NCI-H1436 treated with DMSO at 0.1 percent for 48 hours (cell line): ENCODE data around the gene CHST13.

Experiments
- DNase-seq: peaks from one replicate; lab custom pipeline; 2025; lab: John Stamatoyannopoulos, UW

The CHST13 gene, protein sequence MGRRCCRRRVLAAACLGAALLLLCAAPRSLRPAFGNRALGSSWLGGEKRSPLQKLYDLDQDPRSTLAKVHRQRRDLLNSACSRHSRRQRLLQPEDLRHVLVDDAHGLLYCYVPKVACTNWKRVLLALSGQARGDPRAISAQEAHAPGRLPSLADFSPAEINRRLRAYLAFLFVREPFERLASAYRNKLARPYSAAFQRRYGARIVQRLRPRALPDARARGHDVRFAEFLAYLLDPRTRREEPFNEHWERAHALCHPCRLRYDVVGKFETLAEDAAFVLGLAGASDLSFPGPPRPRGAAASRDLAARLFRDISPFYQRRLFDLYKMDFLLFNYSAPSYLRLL

DNA sequence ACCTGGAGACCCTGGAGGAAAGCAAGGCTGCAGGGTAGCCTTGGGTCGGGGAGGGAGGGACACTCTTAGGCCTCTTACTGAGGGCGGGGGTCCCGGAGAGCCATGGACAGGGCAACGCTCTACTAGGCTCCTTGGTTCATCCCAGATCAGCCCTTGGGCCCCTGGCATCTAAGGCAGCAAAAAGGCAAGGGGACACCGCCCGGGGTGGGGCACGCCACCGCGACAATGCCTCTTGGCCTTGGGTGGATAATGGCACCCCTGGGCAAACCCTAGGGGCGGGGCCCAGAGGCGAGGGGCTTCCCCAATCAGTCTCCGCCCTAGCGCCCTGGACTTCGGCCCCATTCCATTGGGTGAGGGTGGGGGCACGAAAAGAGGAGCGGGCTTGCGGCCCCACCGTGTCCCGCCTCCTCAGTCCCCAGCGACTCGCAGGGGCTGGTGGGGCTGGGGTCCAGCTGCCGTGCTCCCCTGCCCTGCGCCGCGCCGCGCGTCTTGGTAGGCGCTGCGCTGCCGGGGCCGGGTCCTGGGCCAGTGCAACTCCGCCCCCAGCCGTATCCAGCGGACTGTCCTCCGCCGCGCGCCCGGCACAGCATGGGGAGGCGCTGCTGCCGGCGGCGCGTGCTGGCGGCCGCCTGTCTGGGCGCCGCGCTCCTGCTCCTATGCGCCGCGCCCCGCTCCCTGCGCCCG, at the start of gene CHST13:
TSS of gene CHST13 (plus strand) at position 411 of the 684 bp plus-strand sequence. CDS start at position 589, 178 bp downstream.
- DNase-seq = no peak

DNA sequence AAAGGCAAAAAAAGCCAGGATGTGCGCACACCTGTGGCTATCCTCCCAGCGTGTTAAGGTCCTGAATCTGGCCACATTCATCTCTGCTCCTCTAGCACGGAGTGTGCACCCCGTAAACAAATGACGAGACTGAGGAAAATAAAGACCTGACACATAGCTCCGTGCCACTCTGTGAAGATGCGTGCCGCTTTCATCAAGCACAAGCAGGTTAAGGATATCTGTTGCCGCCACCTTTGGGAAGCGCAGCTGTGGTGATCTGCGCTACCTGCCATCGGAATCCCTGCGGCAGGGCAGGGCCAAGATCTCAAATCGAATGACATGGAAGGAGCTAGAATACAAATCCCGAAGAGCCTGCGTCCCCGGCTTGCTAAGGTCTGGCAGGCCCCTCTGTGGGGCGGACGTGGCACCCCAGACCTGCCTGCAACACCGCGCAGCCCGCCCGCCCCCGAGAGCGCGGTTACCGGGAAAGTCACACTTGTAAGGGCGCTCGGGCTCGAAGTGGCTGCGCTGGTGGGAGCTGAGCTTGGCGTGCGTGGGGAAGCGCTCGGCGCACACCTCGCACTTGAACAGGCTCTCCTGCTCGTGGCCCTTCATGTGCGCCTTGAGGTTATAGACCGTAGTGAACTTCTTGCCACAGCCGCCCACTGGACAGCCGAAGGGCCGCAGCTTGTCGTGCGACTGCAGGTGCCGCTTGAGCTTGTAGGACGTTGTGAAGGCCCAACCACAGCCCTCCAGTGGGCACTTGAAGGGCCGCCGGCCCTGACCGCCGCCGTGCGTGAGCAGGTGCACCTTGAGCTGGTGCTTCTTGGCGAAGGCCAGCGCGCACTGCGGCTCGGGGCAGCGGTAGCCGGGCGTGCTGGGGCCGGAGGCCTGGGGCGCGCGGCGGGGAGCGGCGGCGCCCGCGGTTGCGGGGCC, 49.2 kb upstream of the CHST13 start:
- no peak for DNase-seq

DNA sequence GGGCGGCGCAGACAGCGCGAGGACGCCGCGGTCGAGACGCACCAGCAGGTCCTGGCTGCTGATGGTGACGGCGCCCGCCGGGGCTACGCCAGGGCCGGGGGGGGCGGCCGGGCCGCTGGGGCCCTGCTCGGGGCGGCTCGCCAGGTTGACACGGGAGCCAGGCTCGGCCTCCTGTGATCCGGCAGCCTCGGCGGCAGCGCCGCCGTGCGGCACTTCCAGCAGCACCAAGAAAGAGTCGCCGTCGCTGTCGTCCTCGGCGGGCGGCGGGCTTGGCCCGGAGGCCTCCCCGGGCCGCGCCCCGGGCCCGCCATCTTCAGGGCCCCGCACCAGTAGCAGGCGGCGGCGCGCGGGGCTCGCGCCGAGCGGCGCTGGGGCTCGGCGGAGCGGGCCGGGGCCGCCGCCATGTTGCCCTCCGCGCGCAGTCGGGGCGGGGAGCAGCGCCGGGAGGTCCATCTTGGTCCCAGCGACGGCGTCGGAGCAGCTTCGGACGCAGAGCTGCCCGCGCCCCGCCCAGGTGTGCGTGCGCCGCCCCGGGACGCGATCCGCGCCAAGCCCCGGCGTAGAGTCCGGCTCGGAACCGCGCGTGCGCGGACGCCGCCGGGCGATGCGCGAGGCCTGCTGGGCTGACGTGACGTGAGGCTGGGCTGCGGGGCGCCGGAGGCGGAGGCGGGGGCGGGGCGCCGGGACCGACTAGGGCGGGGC, 48.4 kb upstream of the CHST13 start, which contains the start of gene ZXDC:
TSS of gene ZXDC (minus strand) at position 479 of the 702 bp plus-strand sequence. CDS start at position 453, 26 bp downstream.
- peak; percentile 55 for DNase-seq

- no peak for DNase-seq
Observed at GRCh38 chr3:126476166-126477060, 47.5 kb upstream of the CHST13 start.

GRCh38 chr3:126477061-126477380, 46.9 kb upstream of the CHST13 start:
- DNase-seq = no peak

- no peak for DNase-seq
Observed at GRCh38 chr3:126478581-126479310, 45.2 kb upstream of the CHST13 start.

DNA sequence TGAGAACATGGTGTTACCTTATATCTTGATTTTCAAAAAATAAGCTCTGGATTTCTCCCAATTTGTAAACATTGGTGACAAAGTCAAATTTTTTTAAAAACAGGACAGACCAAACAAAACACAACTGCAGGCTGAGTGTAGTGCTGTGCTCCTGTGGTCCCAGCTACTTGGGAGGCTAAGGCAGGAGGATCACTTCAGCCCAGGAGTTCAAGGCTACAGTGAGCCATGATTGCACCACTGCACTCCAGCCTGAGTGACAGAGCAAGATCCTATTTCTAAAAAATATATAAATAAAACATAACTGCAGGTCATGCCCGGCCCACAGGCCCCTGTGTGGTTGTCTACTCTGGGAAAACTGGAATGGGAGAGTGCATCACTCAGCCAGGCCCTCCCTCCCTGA, 44.3 kb upstream of the CHST13 start:
- DNase-seq = no peak

DNA sequence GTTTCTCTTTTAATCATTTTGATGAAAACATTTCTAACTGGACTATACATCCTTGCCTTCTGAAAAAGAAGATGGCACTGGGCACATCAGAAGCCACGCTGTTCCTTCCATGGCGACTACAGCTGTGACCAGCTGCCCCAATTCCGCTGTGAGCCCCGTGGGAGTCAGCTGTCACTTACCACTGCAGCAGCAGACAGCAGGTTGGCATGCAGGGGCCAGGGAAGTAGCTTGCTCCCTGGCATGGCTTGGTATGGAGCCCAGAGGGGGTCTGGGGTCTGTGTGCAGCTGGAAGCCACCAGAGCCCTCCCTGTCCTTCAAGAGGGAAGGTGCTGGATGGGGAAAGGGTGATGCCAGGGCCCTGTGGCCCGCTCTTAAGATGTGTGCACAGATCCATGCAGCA, 43.7 kb upstream of the CHST13 start:
- DNase-seq = no peak

GRCh38 chr3:126480861-126481260, 43.1 kb upstream of the CHST13 start:
- DNase-seq = no peak

DNA sequence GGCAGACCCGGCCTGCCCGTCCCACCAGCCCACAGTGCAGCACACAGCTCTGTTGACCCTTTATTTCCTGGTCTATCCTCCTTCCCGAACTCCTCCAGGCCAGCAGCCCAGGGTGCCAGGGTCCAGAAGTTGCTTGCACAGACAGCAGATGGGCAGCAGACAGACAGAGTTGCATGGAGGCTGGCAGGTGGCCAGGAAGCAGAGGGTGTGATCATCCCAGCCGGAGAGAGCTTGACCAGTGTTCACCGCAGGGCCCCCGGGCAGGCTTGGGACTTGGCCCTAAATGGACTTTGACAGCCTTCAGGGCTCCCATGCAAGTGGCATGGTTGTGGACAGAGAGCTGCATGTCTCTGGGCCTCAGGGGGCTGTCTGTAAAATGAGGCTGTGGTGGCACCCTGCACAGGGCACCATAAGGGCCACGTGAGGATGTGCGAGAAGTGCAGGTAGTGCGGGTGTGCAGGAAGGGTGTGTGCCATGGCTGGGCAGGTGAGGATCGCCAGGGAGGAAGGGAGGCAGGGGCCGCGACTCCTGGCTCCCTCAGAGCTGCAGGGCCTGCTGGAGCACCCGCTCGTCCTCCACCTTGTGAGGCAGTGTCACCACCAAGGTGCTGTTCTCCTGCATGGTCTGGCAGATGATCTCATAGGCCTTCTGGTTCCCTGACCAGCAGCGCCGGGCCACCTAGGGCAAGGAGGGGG, 42.0 kb upstream of the CHST13 start:
- no peak for DNase-seq

- DNase-seq = no peak
Observed at GRCh38 chr3:126482503-126483255, 41.3 kb upstream of the CHST13 start.

DNA sequence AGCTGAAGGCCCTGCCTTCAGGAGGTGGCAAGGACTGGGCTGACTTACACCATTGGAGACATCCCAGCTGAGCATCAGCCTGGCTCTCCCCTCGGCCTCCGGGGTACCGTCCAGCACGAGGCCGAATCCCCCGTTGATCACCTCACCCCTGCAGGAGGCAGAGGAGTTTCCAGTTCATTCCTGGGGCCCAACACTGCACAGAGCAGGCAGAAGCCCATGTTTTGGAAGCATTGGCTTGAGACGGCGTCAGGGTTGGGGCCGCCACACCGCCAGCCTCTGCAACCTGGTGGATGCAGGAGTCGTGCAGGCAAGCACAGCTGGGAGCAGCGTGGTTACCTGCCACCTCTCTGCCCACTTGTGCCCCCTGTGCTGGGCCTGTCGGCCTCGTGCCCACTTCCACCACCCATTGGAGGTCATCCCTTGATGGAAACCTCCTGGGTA, 40.6 kb upstream of the CHST13 start:
- DNase-seq = no peak

DNA sequence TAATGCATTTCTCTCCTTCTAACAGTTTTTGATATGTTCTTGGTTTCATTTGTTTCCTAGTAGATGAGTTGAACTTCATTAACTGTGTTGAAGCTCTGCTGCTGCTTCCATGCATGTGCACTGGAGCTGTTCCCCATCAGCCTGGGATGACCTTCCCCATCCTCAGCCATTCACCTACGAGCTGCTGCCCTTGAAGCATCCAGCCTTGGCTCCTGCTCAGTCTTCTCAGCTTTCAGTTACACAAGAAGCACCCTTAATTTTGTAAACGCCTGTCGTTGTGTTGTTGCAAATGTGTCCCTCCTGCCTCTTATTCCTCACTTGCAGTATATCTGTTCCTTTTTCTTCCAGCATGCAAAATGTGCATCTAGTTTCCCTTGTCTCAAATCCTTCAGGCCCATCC, 39.8 kb upstream of the CHST13 start:
- no peak for DNase-seq

DNA sequence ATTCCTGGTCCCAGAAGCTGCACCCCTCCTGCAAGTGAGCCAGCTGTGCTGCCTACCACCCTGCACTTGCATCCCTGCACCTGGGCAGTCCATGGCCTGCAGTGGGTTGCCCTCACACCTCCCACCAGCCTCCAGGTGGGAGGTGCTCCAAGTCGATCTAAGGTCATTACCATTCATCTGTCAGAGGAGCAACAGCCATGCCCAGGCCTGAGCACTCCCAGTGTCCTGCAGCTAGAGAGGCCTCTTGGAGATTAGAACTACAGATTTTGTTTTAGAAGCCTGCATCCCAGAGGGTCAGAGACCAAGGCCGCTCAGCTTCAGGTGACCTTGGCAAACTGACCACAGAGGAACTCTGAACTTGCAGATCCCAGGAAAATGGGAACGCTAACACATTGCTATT, 39.3 kb upstream of the CHST13 start:
- DNase-seq = no peak

DNA sequence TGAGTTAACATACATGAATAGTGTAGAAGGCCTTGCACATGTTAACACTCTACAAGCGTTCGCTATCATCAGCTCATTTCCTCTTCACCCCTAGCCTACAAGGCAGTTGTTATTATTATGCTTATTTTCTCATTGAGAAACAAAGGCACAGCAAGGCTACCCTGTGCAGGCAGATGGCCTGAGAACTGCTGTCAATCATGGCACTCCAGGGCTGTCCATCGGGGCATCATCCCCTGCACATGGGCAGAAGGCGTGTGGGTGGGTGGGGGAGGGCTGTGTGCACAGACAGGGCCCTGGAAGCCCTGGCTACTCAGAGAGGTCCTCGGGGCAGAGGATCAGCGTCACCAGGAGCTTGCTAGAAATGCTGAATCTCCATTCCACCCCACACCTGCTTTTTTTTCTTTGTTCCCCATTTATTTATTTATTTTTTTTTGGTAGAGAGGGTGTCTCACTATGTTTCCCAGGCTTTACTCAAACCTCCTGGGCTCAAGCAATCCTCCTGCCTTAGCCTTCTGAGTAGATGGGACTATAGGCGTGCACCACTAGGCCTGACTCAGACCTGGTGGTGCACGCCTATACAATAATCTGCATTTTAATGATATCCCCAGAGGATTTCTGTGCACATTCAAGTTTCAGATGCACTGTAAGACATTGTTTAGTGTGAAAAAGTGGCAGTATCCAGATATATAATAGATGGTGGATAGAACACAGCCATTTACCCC, 38.6 kb upstream of the CHST13 start:
- no peak for DNase-seq

DNA sequence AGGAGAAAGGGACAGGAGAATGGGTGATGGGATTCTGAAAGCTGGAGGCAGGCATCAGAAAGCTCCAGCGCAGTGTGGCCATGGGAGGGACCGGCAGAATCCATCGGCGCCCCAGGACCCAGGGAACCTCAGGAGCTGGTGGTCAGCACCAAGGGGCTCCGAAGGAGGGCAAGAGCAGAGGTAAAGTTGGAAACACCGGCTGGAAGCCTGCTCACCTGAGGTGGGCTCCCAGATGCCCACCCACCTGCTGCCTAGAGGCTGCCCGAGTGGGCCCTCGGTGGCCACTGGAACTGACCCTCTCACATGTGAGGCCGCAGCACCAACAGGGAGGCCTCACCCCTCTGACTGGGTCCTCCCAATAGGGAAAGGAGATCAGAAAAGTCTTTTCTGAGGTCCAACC, 38.0 kb upstream of the CHST13 start:
- no peak for DNase-seq

GRCh38 chr3:126486360-126486847, 37.6 kb upstream of the CHST13 start:
- no peak for DNase-seq
